ENCODE data around the gene MTERF4. TPM values are rescaled to one million over a fixed set of nuclear protein-coding genes. Genes with fewer than 3 reads are reported as not detected.

Gene MTERF4
- total and polyA plus RNA-seq, 2 of the 4 experiments (the other 2 are of a cell fraction) = 26.6 to 33.3 TPM

DNA sequence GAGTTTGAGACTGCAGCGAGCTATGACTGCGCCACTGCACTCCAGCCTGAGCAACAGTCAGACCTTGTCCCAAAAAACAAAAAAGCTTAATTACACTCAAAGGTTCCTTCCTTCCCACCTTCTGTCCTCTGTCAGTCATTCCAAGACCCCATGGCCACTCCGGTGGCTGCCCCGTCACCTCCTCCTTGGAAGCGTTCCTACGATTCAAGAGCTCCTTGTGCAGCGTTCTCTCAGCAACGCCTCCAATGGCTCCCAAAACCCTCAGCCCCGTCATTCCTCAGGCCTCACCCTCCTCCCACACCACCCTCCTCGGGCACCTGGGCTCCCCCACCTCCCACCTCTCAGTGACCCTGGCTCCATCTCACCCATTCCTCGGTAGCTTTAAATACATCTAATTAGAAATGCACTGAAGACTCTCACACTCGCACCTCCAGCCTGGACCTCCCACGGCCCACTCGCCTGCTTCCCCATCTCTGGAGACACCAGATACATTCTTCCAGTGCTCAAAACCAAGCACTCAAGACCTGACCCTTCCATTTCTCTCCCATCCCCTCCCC lies 39.2 kb upstream of the MTERF4 start:
- H4K91ac ChIP-seq (ENCODE audit: insufficient read depth, low read depth, low read length) = no peak overlapping the region
- H3K56ac ChIP-seq (ENCODE audit: extremely low read depth, insufficient read depth, low read length) = no peak overlapping the region
- no peaks in the 10 kb centered on the region for H3K27me3 ChIP-seq (ENCODE audit: control insufficient read depth, insufficient read depth, low read length)
- no peak overlapping the region for H2BK5ac ChIP-seq (ENCODE audit: low read depth, low read length, poor library complexity, severe bottlenecking)
- ChIA-PET POLR2A (ENCODE audit: unreplicated experiment) (no interaction called here), CTCF (no interaction called here)
- no peak for DNase-seq
- H4K8ac ChIP-seq (ENCODE audit: low read depth in 2 of 2, low read length in 2 of 2) = no peak overlapping the region
- intact Hi-C loops (cut with micrococcal nuclease) (no loop called here), in situ Hi-C loops (cut with MboI; ENCODE audit: low sequenced_read_pairs) (no loop called here), dilution Hi-C loops (cut with HindIII; ENCODE audit: low sequenced_read_pairs, unreplicated experiment) (no loop called here)
- no peak for ATAC-seq (ENCODE audit: low read depth)
- H2BK20ac ChIP-seq (ENCODE audit: low read depth, low read length) = no peak overlapping the region
- no peak overlapping the region for H3K18ac ChIP-seq (ENCODE audit: low read depth, low read length)
- no peak overlapping the region for H3K4ac ChIP-seq (ENCODE audit: low read depth, low read length)
- H3K4me2 ChIP-seq (ENCODE audit: low read depth, low read length) = no peak overlapping the region
- no peak overlapping the region for H3K9ac ChIP-seq (ENCODE audit: low read depth, low read length)
- no peaks in the 10 kb centered on the region for H3K4me1 ChIP-seq (ENCODE audit: control insufficient read depth, insufficient read depth, low read length)
- no peak overlapping the region for H3K23ac ChIP-seq (ENCODE audit: low read depth, low read length)
- H3K14ac ChIP-seq (replicated peaks; ENCODE audit: low read depth, low read length) = no peak overlapping the region
- H3K9me1 ChIP-seq (ENCODE audit: insufficient read depth, low read length) = no peaks in the 10 kb centered on the region
- no peaks in the 10 kb centered on the region for H4K20me1 ChIP-seq (ENCODE audit: insufficient read depth, low read length)
- no peak overlapping the region for H2AFZ ChIP-seq (replicated peaks; ENCODE audit: low read length, poor library complexity)
- no peak overlapping the region for H3K4me3 ChIP-seq (ENCODE audit: insufficient read depth, low read depth, low read length)
- H3K79me1 ChIP-seq (ENCODE audit: low read depth in 1 of 2, low read length in 2 of 2) = peaks cover 0 to 2% of the 10 kb centered on the region in 2 experiments; a peak in 1 of 4 replicates
- H3K36me3 ChIP-seq (ENCODE audit: control insufficient read depth, insufficient read depth, low read length) = peaks cover 3% of the 10 kb centered on the region; the same call in 1 of the 2 replicates
- TF ChIP-seq NFE2L2 (IDR thresholded peaks at IDR 0.05; ENCODE audit: low read depth, low read length) = no peak
- TF ChIP-seq CHD1 (IDR thresholded peaks at IDR 0.05; ENCODE audit: low read depth, low read length) = no peak
- no peak for TF ChIP-seq CEBPB (IDR thresholded peaks at IDR 0.05; ENCODE audit: low read depth, low read length)
- TF ChIP-seq MXI1 (IDR thresholded peaks at IDR 0.05; ENCODE audit: borderline replicate concordance, low read depth, low read length) = no peak
- TF ChIP-seq, protein P1, sequence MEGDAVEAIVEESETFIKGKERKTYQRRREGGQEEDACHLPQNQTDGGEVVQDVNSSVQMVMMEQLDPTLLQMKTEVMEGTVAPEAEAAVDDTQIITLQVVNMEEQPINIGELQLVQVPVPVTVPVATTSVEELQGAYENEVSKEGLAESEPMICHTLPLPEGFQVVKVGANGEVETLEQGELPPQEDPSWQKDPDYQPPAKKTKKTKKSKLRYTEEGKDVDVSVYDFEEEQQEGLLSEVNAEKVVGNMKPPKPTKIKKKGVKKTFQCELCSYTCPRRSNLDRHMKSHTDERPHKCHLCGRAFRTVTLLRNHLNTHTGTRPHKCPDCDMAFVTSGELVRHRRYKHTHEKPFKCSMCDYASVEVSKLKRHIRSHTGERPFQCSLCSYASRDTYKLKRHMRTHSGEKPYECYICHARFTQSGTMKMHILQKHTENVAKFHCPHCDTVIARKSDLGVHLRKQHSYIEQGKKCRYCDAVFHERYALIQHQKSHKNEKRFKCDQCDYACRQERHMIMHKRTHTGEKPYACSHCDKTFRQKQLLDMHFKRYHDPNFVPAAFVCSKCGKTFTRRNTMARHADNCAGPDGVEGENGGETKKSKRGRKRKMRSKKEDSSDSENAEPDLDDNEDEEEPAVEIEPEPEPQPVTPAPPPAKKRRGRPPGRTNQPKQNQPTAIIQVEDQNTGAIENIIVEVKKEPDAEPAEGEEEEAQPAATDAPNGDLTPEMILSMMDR (conservative IDR thresholded peaks at IDR 0.05; ENCODE audit: low read depth, low read length) = no peak
- no peak for TF ChIP-seq MAFK (IDR thresholded peaks at IDR 0.05; ENCODE audit: low read depth, low read length)
- no peak for TF ChIP-seq POLR2A (IDR thresholded peaks at IDR 0.05; ENCODE audit: low read depth, low read length)
- TF ChIP-seq FOS (IDR thresholded peaks at IDR 0.05; ENCODE audit: low read depth, low read length) = no peak
- TF ChIP-seq RFX5 (IDR thresholded peaks at IDR 0.05; ENCODE audit: low read depth, low read length) = no peak
- no peak for TF ChIP-seq MAZ (IDR thresholded peaks at IDR 0.05; ENCODE audit: borderline replicate concordance, low read depth, low read length)
- no peak overlapping the region for H2AK9ac ChIP-seq (replicated peaks; ENCODE audit: low read depth, low read length, poor library complexity)
- H4K5ac ChIP-seq (ENCODE audit: low read depth, low read length) = no peak overlapping the region
- no TSS peak for BruUV-seq (replicated peaks)
- no peak overlapping the region for H2BK15ac ChIP-seq (ENCODE audit: low read depth, low read length)
- WGBS, 2 experiments (ENCODE audit: extremely low coverage in 2 of 2, insufficient read length in 1 of 2) = 96% methylated on average over 11 of the region's 14 CpGs; no CpG with 5 or more reads in 1 of the 2 experiments
- no peak overlapping the region for H2BK120ac ChIP-seq (ENCODE audit: low read depth, low read length)
- H3K9me3 ChIP-seq (ENCODE audit: control insufficient read depth, insufficient read depth, low read length) = no peaks in the 10 kb centered on the region
- no peak overlapping the region for H3K27ac ChIP-seq (ENCODE audit: insufficient read depth, low read length)
- H2AK5ac ChIP-seq (ENCODE audit: low read depth, low read length) = no peak overlapping the region

Measured in IMR-90 (cell line).